ENCODE data around the gene RSF1.

- TF ChIP-seq CTCF (optimal IDR thresholded peaks at IDR 0.05 in 1 of 3, IDR thresholded peaks at IDR 0.05 in 1 of 3, conservative IDR thresholded peaks at IDR 0.05 in 1 of 3; ENCODE audit: extremely low read depth in 1 of 3, insufficient read depth in 2 of 3, low read length in 3 of 3) (no peak), EZH2 (IDR thresholded peaks at IDR 0.05; ENCODE audit: low read length) (no peak)
Observed at GRCh38 chr11:77758331-77758730, 62.2 kb downstream of the RSF1 start.
